CD4-positive, alpha-beta T cell (primary cell): ENCODE results near the gene FXYD3. TPM values are rescaled to one million over a fixed set of nuclear protein-coding genes. Genes with fewer than 3 reads are reported as not detected.

ENCODE experiments used
- ATAC-seq: fragments of 200-7000 bp; cut with Tn5 transposase; one replicate; pipeline ENCODE4 v1.10.0; 2022; ENCODE audit warnings: mild to moderate bottlenecking; ENCODE audit not compliant: poor library complexity
- CTCF ChIA-PET: fragments of 350-600 bp; sonication (Branson Sonifier 250); formaldehyde crosslinking; loops from one replicate; lab custom pipeline; 2021; ENCODE audit warnings: antibody characterized with exemption, inconsistent platforms; lab: Charles Lee
- POLR2A ChIA-PET: fragments of 350-600 bp; sonication (Branson Sonifier 250); formaldehyde crosslinking; loops from one replicate; lab custom pipeline; 2021; ENCODE audit warnings: antibody characterized with exemption, inconsistent platforms; lab: Charles Lee
- DNase-seq, 14 experiments: peaks; one replicate each; pipeline ENCODE4 v3.0.0-alpha.2; 2013 to 2020; ENCODE audit warnings: mixed read lengths in 2 of 14
- H3K27ac ChIP-seq, 2 donors: one replicate each; pipeline versions ENCODE4 v1.5.1 to v1.7.0; 2013; ENCODE audit warnings: low read length in 2 of 2, low read depth in 1 of 2, mild to moderate bottlenecking in 1 of 2
- H3K27me3 ChIP-seq, 2 experiments: 1 replicate in 1 of 2; 2 replicates in 1 of 2; pipeline versions ENCODE4 v1.6.1 to v1.7.0; 2013; ENCODE audit warnings: low read length in 2 of 2, control low read depth in 1 of 2, mild to moderate bottlenecking in 1 of 2, moderate library complexity in 1 of 2; ENCODE audit not compliant: insufficient read depth in 2 of 2, control insufficient read depth in 1 of 2
- H3K36me3 ChIP-seq: one replicate; pipeline ENCODE4 v1.6.1; 2013; ENCODE audit warnings: low read length, control low read depth; ENCODE audit not compliant: insufficient read depth
- H3K4me1 ChIP-seq: one replicate; pipeline ENCODE4 v1.6.1; 2013; ENCODE audit warnings: low read length, control low read depth; ENCODE audit not compliant: insufficient read depth
- H3K4me3 ChIP-seq: one replicate; pipeline ENCODE4 v1.5.1; 2013; ENCODE audit warnings: mild to moderate bottlenecking, low read length, moderate library complexity
- H3K9me3 ChIP-seq, 2 experiments: 1 replicate in 1 of 2; 2 replicates in 1 of 2; pipeline versions ENCODE4 v1.6.1 to v1.7.0; 2013; ENCODE audit warnings: low read length in 2 of 2, mild to moderate bottlenecking in 2 of 2, control low read depth in 1 of 2, moderate library complexity in 1 of 2; ENCODE audit not compliant: control insufficient read depth in 1 of 2, insufficient read depth in 1 of 2
- H3K27ac Mint-ChIP-seq: one replicate; pipeline ENCODE4 v1.8.0; 2020; ENCODE audit warnings: mixed read lengths
- H3K27me3 Mint-ChIP-seq: one replicate; pipeline ENCODE4 v1.8.0; 2021; ENCODE audit warnings: mixed read lengths
- H3K36me3 Mint-ChIP-seq: one replicate; pipeline ENCODE4 v1.8.0; 2021; ENCODE audit warnings: low read depth, mixed read lengths
- H3K4me1 Mint-ChIP-seq: one replicate; pipeline ENCODE4 v1.8.0; 2021; ENCODE audit warnings: low read depth, mixed read lengths
- H3K4me3 Mint-ChIP-seq: one replicate; pipeline ENCODE4 v1.8.0; 2020; ENCODE audit warnings: mild to moderate bottlenecking, mixed read lengths
- H3K9me3 Mint-ChIP-seq: one replicate; pipeline ENCODE4 v1.8.0; 2020; ENCODE audit warnings: mixed read lengths
- intact Hi-C, 2 experiments: fragments of 100-400 bp; cut with DNase I in 1 of 2; cut with micrococcal nuclease in 1 of 2; formaldehyde crosslinking; loops; one replicate each; pipeline versions ENCODE4 v1.15.1 to v1.9.0; 2023 to 2025; cut with DNase I, micrococcal nuclease
- total RNA-seq, 174 experiments: library from RNA in 2 of 174; stranded (reverse) in 2 of 174; gene quantifications; one replicate each; pipeline ENCODE4 v1.2.3 and lab custom pipeline; 2021 to 2026
- TF ChIP-seq, protein P1 (sequence below): fragments of 200-600 bp; IDR thresholded peaks from one replicate; pipeline ENCODE4 v1.8.0; 2022; ENCODE audit warnings: antibody characterized with exemption, mild to moderate bottlenecking

Gene FXYD3
- total RNA-seq, 2 experiments from 2014 or later, result not detected

DNA sequence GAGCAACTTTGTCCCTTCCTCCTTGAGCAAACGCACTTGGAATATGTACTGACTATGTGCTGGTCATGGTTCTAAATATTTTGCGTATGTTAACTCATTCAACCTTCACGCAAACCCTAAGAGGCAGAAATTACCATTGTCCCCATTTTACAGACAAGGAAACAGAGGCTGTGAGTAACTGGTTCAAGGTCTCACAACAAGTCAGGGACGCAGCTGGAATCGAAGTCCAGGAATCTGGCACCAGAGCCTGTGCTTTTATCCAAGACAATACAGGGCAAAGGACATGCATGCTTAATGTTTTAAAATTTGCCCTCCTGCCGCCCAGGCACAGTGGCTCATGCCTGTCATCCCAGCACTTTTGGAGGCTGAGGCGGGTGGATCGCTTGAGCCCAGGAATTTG is 44.0 kb downstream of the FXYD3 start:
- peak overlapping the region; percentile 98 for H3K27ac Mint-ChIP-seq
- ATAC-seq, result no peak

GRCh38 chr19:35160629-35161433 is 45.2 kb downstream of the FXYD3 start:
- H3K27ac ChIP-seq, result no peak overlapping the region
- no peak for ATAC-seq
- Mint-ChIP-seq H3K9me3 (peaks cover 6% of the 10 kb centered on the region), H3K36me3 (peaks cover 100% of the 10 kb centered on the region), H3K4me1 (peaks cover 58% of the 10 kb centered on the region), H3K4me3 (no peak overlapping the region), H3K27me3 (no peaks in the 10 kb centered on the region), H3K27ac (peak overlapping the region; percentile 76)
- peaks cover 97% of the 10 kb centered on the region for H3K36me3 ChIP-seq
- POLR2A ChIA-PET, result interaction anchor here (0.8 to 2.1 kb wide), 4 partner anchors 11 to 108 kb away, joined by 3 to 5 read pairs (median 4); partner anchors contain the start of gene USF2
- intact Hi-C loops, result no loop called here
- H3K9me3 ChIP-seq, result peaks cover 3 to 7% of the 10 kb centered on the region in 2 experiments
- no peaks in the 10 kb centered on the region for H3K27me3 ChIP-seq
- TF ChIP-seq, protein P1, sequence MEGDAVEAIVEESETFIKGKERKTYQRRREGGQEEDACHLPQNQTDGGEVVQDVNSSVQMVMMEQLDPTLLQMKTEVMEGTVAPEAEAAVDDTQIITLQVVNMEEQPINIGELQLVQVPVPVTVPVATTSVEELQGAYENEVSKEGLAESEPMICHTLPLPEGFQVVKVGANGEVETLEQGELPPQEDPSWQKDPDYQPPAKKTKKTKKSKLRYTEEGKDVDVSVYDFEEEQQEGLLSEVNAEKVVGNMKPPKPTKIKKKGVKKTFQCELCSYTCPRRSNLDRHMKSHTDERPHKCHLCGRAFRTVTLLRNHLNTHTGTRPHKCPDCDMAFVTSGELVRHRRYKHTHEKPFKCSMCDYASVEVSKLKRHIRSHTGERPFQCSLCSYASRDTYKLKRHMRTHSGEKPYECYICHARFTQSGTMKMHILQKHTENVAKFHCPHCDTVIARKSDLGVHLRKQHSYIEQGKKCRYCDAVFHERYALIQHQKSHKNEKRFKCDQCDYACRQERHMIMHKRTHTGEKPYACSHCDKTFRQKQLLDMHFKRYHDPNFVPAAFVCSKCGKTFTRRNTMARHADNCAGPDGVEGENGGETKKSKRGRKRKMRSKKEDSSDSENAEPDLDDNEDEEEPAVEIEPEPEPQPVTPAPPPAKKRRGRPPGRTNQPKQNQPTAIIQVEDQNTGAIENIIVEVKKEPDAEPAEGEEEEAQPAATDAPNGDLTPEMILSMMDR, result no peak
- DNase-seq, result no peak
- CTCF ChIA-PET, result no interaction called here
- no peak overlapping the region for H3K4me3 ChIP-seq
- H3K4me1 ChIP-seq, result peaks cover 55% of the 10 kb centered on the region

More for the DNA sequence above, 44.0 kb downstream of the FXYD3 start:
- no peaks in the 10 kb centered on the region for H3K27me3 ChIP-seq
- H3K36me3 ChIP-seq, result peaks cover 84% of the 10 kb centered on the region
- TF ChIP-seq, protein P1, result no peak
- CTCF ChIA-PET, result interaction anchor here (0.9 to 1.1 kb wide), 2 partner anchors 14 to 52 kb away, joined by 3 to 4 read pairs; no protein-coding TSS in a partner anchor
- H3K27ac ChIP-seq, result no peak overlapping the region
- DNase-seq, result no peak
- POLR2A ChIA-PET, result interaction anchor here (2.0 to 2.1 kb wide), 2 partner anchors 18 to 110 kb away, joined by 4 to 5 read pairs; partner anchors contain the start of gene USF2
- H3K4me3 ChIP-seq, result no peak overlapping the region
- no peaks in the 10 kb centered on the region for H3K9me3 ChIP-seq
- Mint-ChIP-seq H3K27me3 (no peaks in the 10 kb centered on the region), H3K4me3 (no peak overlapping the region), H3K9me3 (peaks cover 6% of the 10 kb centered on the region), H3K4me1 (peaks cover 69% of the 10 kb centered on the region), H3K36me3 (peaks cover 100% of the 10 kb centered on the region)
- intact Hi-C loops, result no loop called here
- peaks cover 62% of the 10 kb centered on the region for H3K4me1 ChIP-seq

DNA sequence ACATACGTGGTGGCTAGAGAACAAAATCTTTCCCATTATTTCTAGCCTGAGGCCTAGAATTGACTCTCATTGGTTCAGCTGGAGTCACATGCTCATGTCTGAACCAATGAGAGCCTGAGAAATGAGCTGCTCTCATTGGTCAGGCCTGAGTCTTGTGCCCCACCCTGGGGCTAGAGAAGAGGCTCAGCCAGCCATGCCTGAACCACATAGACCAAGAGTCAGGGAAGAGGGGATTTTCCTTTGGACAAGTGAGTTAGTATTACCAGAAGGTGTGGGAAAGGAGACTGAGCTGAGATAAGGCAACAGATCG is 45.8 kb downstream of the FXYD3 start:
- Mint-ChIP-seq H3K4me1 (peaks cover 57% of the 10 kb centered on the region), H3K27me3 (no peaks in the 10 kb centered on the region), H3K9me3 (peaks cover 7% of the 10 kb centered on the region), H3K36me3 (peaks cover 100% of the 10 kb centered on the region), H3K27ac (peak overlapping the region; percentile 74), H3K4me3 (no peak overlapping the region)
- H3K27me3 ChIP-seq, result no peaks in the 10 kb centered on the region
- no peak overlapping the region for H3K4me3 ChIP-seq
- ATAC-seq, result no peak
- intact Hi-C loops, result no loop called here
- peaks cover 9 to 12% of the 10 kb centered on the region in 2 experiments for H3K9me3 ChIP-seq
- ChIA-PET CTCF (interaction anchor here (1.5 to 1.9 kb wide), 2 partner anchors 8 to 103 kb away, joined by 3 to 9 read pairs; no protein-coding TSS in a partner anchor), POLR2A (interaction anchor here (0.8 to 1.5 kb wide), 3 partner anchors 10 to 20 kb away, joined by 3 to 5 read pairs (median 3); no protein-coding TSS in a partner anchor)
- no peak for DNase-seq
- TF ChIP-seq, protein P1, result no peak
- H3K27ac ChIP-seq, result no peak overlapping the region
- H3K4me1 ChIP-seq, result peaks cover 55% of the 10 kb centered on the region
- peaks cover 99% of the 10 kb centered on the region for H3K36me3 ChIP-seq
